ENCODE measurements around the gene MRGPRG. TPM values are rescaled to one million over a fixed set of nuclear protein-coding genes. Genes with fewer than 3 reads are reported as not detected.

The MRGPRG gene
- total and polyA plus RNA-seq, 2 donors (not counting 1 experiment from before 2014, with no cell fraction given), result not detected

- TF ChIP-seq EZH2 (IDR thresholded peaks at IDR 0.05; ENCODE audit: low read length, missing control alignments), result no peak
- TF ChIP-seq, protein P1, sequence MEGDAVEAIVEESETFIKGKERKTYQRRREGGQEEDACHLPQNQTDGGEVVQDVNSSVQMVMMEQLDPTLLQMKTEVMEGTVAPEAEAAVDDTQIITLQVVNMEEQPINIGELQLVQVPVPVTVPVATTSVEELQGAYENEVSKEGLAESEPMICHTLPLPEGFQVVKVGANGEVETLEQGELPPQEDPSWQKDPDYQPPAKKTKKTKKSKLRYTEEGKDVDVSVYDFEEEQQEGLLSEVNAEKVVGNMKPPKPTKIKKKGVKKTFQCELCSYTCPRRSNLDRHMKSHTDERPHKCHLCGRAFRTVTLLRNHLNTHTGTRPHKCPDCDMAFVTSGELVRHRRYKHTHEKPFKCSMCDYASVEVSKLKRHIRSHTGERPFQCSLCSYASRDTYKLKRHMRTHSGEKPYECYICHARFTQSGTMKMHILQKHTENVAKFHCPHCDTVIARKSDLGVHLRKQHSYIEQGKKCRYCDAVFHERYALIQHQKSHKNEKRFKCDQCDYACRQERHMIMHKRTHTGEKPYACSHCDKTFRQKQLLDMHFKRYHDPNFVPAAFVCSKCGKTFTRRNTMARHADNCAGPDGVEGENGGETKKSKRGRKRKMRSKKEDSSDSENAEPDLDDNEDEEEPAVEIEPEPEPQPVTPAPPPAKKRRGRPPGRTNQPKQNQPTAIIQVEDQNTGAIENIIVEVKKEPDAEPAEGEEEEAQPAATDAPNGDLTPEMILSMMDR (conservative IDR thresholded peaks at IDR 0.05 in 1 of 2, IDR thresholded peaks at IDR 0.05 in 1 of 2; ENCODE audit: low read depth in 1 of 2, low read length in 2 of 2), result no peak
- H3K79me2 ChIP-seq (ENCODE audit: control insufficient read depth, insufficient read depth, low read length), result no peaks in the 10 kb centered on the region
- H3K27me3 ChIP-seq (ENCODE audit: control insufficient read depth, insufficient read depth, low read length), result peaks cover 2% of the 10 kb centered on the region
- H3K27ac ChIP-seq (ENCODE audit: insufficient read depth, low read length), result no peak overlapping the region
- no peaks in the 10 kb centered on the region for H3K9me3 ChIP-seq (ENCODE audit: control insufficient read depth, insufficient read depth, low read depth, low read length)
- no peak overlapping the region for H2AFZ ChIP-seq (ENCODE audit: low read length)
- H3K4me2 ChIP-seq (ENCODE audit: extremely low read depth, insufficient read depth, low read length), result no peak overlapping the region
- no peak overlapping the region for H3K4me3 ChIP-seq (replicated peaks in 1 of 4; ENCODE audit: control extremely low read depth in 1 of 4, insufficient read depth in 1 of 4, low read depth in 3 of 4, low read length in 4 of 4)
- H3K4me1 ChIP-seq (ENCODE audit: control insufficient read depth, extremely low read depth, insufficient read depth, low read length), result no peaks in the 10 kb centered on the region
- H3K9ac ChIP-seq (ENCODE audit: insufficient read depth, low read length), result no peak overlapping the region
- no peaks in the 10 kb centered on the region for H3K36me3 ChIP-seq (ENCODE audit: control insufficient read depth, insufficient read depth, low read length)
- H4K20me1 ChIP-seq (ENCODE audit: control insufficient read depth, extremely low read depth, insufficient read depth, low read length), result no peaks in the 10 kb centered on the region
- no peak for DNase-seq (ENCODE audit: low read depth in 2 of 2)
Measured at GRCh38 chr11:3223932-3224381, 5.3 kb upstream of the MRGPRG start.

DNA sequence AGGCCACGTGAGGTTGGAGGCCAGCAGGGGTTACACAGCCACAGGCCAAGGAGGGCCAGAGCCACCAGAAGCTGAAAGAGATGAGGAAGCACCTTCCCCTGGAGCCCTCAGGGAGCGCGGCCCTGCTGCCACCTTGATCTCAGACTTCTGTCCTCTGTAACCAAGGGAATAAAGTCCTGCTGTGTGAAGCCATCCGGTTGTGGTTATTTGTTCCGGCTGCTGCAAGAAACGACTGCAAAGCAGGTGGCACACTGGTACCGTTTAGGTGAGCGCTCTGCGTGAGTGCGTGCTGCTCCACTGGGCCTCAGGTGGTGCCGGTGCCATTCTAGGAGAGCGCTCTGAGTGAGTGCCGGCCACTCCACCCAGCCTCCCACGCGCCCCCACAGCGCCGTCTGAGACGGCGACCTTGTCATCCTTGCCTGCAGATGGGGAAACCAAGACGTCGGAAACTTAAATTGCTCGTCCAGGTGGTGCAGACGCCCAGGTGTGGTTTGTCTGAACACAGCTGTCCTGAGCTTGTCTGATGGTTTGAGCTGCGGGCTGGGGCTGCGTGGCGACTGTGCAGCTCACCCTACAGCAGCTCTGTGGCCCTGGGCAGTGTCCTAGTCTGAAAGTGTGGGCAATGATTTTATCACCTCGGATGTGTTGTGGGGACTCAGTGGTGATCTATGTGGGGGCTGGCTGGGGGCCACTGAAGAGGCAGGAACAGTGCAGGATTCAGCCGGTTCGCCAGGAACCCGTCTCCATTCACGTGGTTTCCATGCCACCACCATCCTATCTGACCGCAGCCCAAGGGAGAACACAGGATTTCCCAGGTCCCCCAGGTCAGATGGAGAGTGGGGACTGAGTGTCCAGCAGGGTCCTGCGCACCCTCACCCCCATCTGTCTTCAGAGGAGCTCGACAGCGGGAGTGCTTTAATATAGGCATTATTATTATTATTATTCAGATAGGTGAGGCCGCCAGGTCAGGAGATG lies 4.6 kb upstream of the MRGPRG start:
- no peak overlapping the region for H3K27ac ChIP-seq (ENCODE audit: insufficient read depth, low read length)
- H4K20me1 ChIP-seq (ENCODE audit: control insufficient read depth, extremely low read depth, insufficient read depth, low read length), result no peaks in the 10 kb centered on the region
- no peak overlapping the region for H3K4me2 ChIP-seq (ENCODE audit: extremely low read depth, insufficient read depth, low read length)
- no peaks in the 10 kb centered on the region for H3K9me3 ChIP-seq (ENCODE audit: control insufficient read depth, insufficient read depth, low read depth, low read length)
- no peaks in the 10 kb centered on the region for H3K79me2 ChIP-seq (ENCODE audit: control insufficient read depth, insufficient read depth, low read length)
- H3K9ac ChIP-seq (ENCODE audit: insufficient read depth, low read length), result no peak overlapping the region
- no peaks in the 10 kb centered on the region for H3K36me3 ChIP-seq (ENCODE audit: control insufficient read depth, insufficient read depth, low read length)
- H3K27me3 ChIP-seq (ENCODE audit: control insufficient read depth, insufficient read depth, low read length), result peaks cover 2% of the 10 kb centered on the region
- TF ChIP-seq, protein P1 (conservative IDR thresholded peaks at IDR 0.05 in 1 of 2, IDR thresholded peaks at IDR 0.05 in 1 of 2; ENCODE audit: low read depth in 1 of 2, low read length in 2 of 2), result no peak
- TF ChIP-seq EZH2 (IDR thresholded peaks at IDR 0.05; ENCODE audit: low read length, missing control alignments), result no peak
- H2AFZ ChIP-seq (ENCODE audit: low read length), result no peak overlapping the region
- no peaks in the 10 kb centered on the region for H3K4me1 ChIP-seq (ENCODE audit: control insufficient read depth, extremely low read depth, insufficient read depth, low read length)
- no peak overlapping the region for H3K4me3 ChIP-seq (replicated peaks in 1 of 4; ENCODE audit: control extremely low read depth in 1 of 4, insufficient read depth in 1 of 4, low read depth in 3 of 4, low read length in 4 of 4)
- no peak for DNase-seq (ENCODE audit: low read depth in 2 of 2)

GRCh38 chr11:3222003-3222855 lies 3.6 kb upstream of the MRGPRG start:
- no peaks in the 10 kb centered on the region for H3K4me1 ChIP-seq (ENCODE audit: control insufficient read depth, extremely low read depth, insufficient read depth, low read length)
- no peaks in the 10 kb centered on the region for H4K20me1 ChIP-seq (ENCODE audit: control insufficient read depth, extremely low read depth, insufficient read depth, low read length)
- DNase-seq (ENCODE audit: low read depth in 2 of 2), result no peak
- no peaks in the 10 kb centered on the region for H3K36me3 ChIP-seq (ENCODE audit: control insufficient read depth, insufficient read depth, low read length)
- H3K4me3 ChIP-seq (replicated peaks in 1 of 4; ENCODE audit: control extremely low read depth in 1 of 4, insufficient read depth in 1 of 4, low read depth in 3 of 4, low read length in 4 of 4), result no peak overlapping the region
- no peak overlapping the region for H3K4me2 ChIP-seq (ENCODE audit: extremely low read depth, insufficient read depth, low read length)
- no peaks in the 10 kb centered on the region for H3K79me2 ChIP-seq (ENCODE audit: control insufficient read depth, insufficient read depth, low read length)
- TF ChIP-seq, protein P1 (conservative IDR thresholded peaks at IDR 0.05 in 1 of 2, IDR thresholded peaks at IDR 0.05 in 1 of 2; ENCODE audit: low read depth in 1 of 2, low read length in 2 of 2), result no peak
- TF ChIP-seq EZH2 (IDR thresholded peaks at IDR 0.05; ENCODE audit: low read length, missing control alignments), result no peak
- H2AFZ ChIP-seq (ENCODE audit: low read length), result no peak overlapping the region
- H3K27me3 ChIP-seq (ENCODE audit: control insufficient read depth, insufficient read depth, low read length), result peaks cover 2% of the 10 kb centered on the region
- no peaks in the 10 kb centered on the region for H3K9me3 ChIP-seq (ENCODE audit: control insufficient read depth, insufficient read depth, low read depth, low read length)
- no peak overlapping the region for H3K9ac ChIP-seq (ENCODE audit: insufficient read depth, low read length)
- H3K27ac ChIP-seq (ENCODE audit: insufficient read depth, low read length), result no peak overlapping the region

Data from fibroblast of lung (primary cell).